Measurements from ENCODE around the gene OVOL1. TPM values are rescaled to one million over a fixed set of nuclear protein-coding genes. Genes with fewer than 3 reads are reported as not detected.
A peak's percentile ranks its signal among the peaks of the same experiment; 100 is the strongest.

The OVOL1 gene
- total RNA-seq, 4 donors from 2014 or later = not detected

DNA sequence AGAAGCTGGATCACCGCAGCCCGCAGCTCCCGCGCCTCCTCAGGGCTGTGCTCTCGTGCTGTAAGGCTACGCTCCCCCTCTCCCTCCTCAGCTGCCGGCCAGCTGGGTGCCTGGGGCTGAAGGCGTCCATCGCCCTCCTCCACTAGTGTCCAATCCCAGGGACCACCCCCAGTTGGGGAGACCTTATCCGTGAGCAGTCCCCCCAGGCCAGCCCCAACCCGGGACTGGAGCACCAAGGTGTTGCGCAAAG lies 7.3 kb upstream of the OVOL1 start:
- intact Hi-C loops (cut with DNase I) = loop anchor here (5.0 kb wide), 1 partner anchor 62 kb away; no protein-coding TSS in a partner anchor
- TF ChIP-seq POLR2A (IDR thresholded peaks at IDR 0.05; ENCODE audit: low read depth) (no peak), EP300 (IDR thresholded peaks at IDR 0.05) (no peak), POLR2AphosphoS5 (IDR thresholded peaks at IDR 0.05) (no peak)
- TF ChIP-seq, protein P1, sequence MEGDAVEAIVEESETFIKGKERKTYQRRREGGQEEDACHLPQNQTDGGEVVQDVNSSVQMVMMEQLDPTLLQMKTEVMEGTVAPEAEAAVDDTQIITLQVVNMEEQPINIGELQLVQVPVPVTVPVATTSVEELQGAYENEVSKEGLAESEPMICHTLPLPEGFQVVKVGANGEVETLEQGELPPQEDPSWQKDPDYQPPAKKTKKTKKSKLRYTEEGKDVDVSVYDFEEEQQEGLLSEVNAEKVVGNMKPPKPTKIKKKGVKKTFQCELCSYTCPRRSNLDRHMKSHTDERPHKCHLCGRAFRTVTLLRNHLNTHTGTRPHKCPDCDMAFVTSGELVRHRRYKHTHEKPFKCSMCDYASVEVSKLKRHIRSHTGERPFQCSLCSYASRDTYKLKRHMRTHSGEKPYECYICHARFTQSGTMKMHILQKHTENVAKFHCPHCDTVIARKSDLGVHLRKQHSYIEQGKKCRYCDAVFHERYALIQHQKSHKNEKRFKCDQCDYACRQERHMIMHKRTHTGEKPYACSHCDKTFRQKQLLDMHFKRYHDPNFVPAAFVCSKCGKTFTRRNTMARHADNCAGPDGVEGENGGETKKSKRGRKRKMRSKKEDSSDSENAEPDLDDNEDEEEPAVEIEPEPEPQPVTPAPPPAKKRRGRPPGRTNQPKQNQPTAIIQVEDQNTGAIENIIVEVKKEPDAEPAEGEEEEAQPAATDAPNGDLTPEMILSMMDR (IDR thresholded peaks at IDR 0.05) = no peak
- Histone ChIP-seq H3K4me1 (peaks cover 12 to 46% (median 46%) of the 10 kb centered on the region in 4 donors), H3K36me3 (peaks cover 12 to 34% (median 32%) of the 10 kb centered on the region in 4 donors), H3K9me3 (no peaks in the 10 kb centered on the region), H3K27ac (replicated peaks in 1 of 4) (peak overlapping the region; percentile 79 to 85 (median 81)), H3K27me3 (peaks cover 0 to 4% (median 0%) of the 10 kb centered on the region in 4 donors), H3K4me3 (peak overlapping the region; percentile 73 to 99 (median 92))
- no peak for DNase-seq (ENCODE audit: extremely low spot score)
- WGBS = 85% methylated on average over 11 of the region's 12 CpGs

DNA sequence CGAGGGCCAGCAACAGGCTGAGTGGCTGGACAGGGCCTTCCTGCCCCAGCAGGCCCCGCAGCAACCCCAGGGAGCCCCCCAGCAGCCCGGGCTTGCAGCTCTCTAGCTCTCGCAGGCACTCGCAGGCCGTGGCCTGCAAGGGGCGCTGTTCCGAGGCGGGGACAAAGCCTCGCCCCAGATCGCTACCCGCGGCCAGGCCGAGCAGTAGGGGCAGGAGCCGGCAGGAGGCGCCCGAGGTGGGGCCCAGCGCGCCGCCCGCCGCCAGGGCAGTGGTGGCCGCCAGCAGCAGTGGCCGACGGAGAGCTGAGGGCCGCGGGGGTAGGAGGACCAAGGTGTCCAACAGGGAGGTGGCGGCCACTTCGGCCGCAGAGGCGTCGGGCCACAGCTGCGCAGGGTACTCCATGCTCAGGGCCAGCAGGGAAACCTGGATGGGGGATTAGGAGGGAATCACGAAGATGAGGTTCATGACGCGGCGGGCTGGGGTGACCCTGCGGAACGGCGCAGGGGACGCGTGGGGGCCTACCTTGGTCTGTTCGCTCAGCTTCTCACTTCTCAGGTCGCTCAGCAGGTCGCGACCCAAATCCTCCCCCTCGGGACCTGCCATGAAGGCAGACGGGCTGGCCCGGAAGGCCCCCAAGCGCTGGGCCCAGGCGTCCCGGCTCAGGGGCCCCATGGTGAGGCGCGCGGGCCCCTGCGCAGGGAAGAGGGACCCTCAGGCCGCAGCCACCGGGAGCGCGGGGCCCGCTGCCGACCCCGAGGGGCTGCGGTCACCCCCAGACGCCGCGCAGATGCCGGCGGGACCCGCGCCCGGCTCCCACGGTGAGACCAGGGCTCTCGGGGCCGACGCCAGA lies 6.7 kb upstream of the OVOL1 start:
- intact Hi-C loops (cut with DNase I) = loop anchor here (2.0 to 5.0 kb wide), 3 partner anchors 37 to 209 kb away; no protein-coding TSS in a partner anchor
- 4% methylated on average over 30 of the region's 76 CpGs for WGBS

DNA sequence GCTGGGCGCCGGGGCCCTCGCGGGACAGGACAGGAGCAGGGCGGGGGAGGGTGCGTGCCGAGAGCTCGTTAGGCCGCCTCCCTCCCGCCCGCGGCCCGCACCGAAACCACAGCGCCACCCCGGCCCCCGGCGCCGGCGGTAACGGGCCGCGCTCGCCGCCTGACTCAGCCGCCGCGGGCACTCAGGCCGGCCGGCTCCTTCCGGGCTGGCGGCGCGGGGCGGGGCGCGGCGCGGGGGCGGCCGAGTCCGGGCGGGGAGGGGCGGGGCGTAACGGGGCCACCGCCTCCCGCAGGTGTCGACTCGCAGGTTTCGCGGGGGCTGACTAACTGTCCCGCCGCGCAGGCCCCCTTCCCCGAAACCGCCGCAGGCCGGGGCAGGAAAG lies 6.1 kb upstream of the OVOL1 start, which contains the start of gene AP5B1:
AP5B1 (minus strand) TSS at position 207 of the 382 bp plus-strand sequence. CDS start 385 bp downstream, outside the sequence.
- peaks cover 12 to 47% (median 42%) of the 10 kb centered on the region in 4 donors for H3K4me1 ChIP-seq
- TF ChIP-seq POLR2AphosphoS5 (IDR thresholded peaks at IDR 0.05) (peak in 1 of 2 donors; percentile 2), POLR2A (IDR thresholded peaks at IDR 0.05; ENCODE audit: low read depth) (no peak)

More for the DNA sequence above, 6.7 kb upstream of the OVOL1 start:
- TF ChIP-seq POLR2A (IDR thresholded peaks at IDR 0.05; ENCODE audit: low read depth) (no peak), POLR2AphosphoS5 (IDR thresholded peaks at IDR 0.05) (peak; percentile 66 to 71)
- TF ChIP-seq, protein P1 (IDR thresholded peaks at IDR 0.05) = peak; percentile 87 to 99 (median 95)
- Histone ChIP-seq H3K27me3 (peaks cover 0 to 10% (median 0%) of the 10 kb centered on the region in 4 donors), H3K27ac (replicated peaks in 1 of 4) (peak overlapping the region; percentile 79 to 85 (median 81)), H3K4me3 (peak overlapping the region; percentile 73 to 99 (median 92)), H3K36me3 (peaks cover 12 to 34% (median 32%) of the 10 kb centered on the region in 4 donors), H3K9me3 (no peaks in the 10 kb centered on the region), H3K4me1 (peaks cover 12 to 46% (median 44%) of the 10 kb centered on the region in 4 donors)
- DNase-seq (ENCODE audit: extremely low spot score) = peak; percentile 94

DNA sequence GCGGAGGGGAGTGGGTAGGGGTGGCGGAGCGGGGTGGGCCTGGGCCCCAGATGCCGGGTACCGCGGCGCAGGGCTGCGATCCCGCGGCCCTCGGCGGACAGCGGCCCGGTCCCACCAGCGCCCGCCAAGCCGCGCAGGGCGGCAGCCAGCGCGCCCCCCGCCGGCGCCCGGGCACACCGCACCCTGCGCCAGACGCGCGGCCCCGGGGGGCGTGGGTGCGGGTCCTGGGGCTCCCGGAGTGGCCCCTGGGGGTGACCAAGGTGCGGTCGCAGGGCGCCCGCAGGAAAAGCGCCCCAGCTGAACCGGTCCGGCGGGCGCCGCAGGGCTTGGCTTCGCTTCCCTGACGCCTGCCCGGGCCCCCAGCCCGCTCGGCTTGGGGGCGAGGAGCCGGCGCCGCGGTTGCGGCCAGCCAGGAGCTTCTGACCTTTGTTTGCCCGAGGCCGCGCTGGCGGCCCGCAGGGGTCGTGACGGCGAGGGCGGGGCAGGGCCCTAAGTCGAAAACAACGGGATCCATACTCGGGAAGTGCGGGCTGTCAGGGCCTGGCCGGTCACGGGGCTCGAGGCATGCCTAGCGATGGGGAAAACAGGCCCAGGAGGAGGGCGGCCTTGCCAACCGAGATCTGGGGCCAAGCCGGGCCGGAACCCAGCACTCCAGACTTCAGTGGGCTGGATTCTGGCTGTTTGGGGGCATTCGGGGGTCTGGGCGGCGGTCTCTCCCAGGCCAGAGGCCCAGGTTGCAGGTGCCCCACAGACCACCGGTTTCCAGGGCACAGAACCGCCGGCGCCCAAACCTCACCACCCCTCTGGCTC lies 5.5 kb upstream of the OVOL1 start:
- peak overlapping the region; percentile 79 to 85 (median 81) for H3K27ac ChIP-seq (replicated peaks in 1 of 4)
- peaks cover 4 to 22% (median 8%) of the 10 kb centered on the region in 4 donors for H3K27me3 ChIP-seq
- WGBS = 0% methylated on average over 1 of the region's 83 CpGs

More for the DNA sequence above, 6.1 kb upstream of the OVOL1 start, which contains the start of gene AP5B1:
- peak within 1 kb of the TSS; percentile 73 to 99 (median 92) for H3K4me3 ChIP-seq
- WGBS = no CpG with 5 or more reads among the region's 59 CpGs
- H3K36me3 ChIP-seq = peaks cover 12 to 34% (median 32%) of the 10 kb centered on the region in 4 donors
- H3K27me3 ChIP-seq = peaks cover 0 to 16% (median 2%) of the 10 kb centered on the region in 4 donors
- no peaks in the 10 kb centered on the region for H3K9me3 ChIP-seq
- DNase-seq (ENCODE audit: extremely low spot score) = no peak
- intact Hi-C loops (cut with DNase I) = loop anchor here (2.0 kb wide), 2 partner anchors 36 to 208 kb away; no protein-coding TSS in a partner anchor
- H3K27ac ChIP-seq (replicated peaks in 1 of 4) = peak within 1 kb of the TSS; percentile 79 to 85 (median 81)

More for the DNA sequence above, 5.5 kb upstream of the OVOL1 start:
- intact Hi-C loops (cut with DNase I) = loop anchor here (2.0 kb wide), 2 partner anchors 35 to 207 kb away; no protein-coding TSS in a partner anchor
- TF ChIP-seq EP300 (IDR thresholded peaks at IDR 0.05) = no peak
- TF ChIP-seq, protein P1 (IDR thresholded peaks at IDR 0.05) = peak in 2 of 3 experiments; percentile 38 to 51
- Histone ChIP-seq H3K9me3 (no peaks in the 10 kb centered on the region), H3K4me3 (peak overlapping the region; percentile 73 to 99 (median 92)), H3K36me3 (peaks cover 12 to 32% (median 31%) of the 10 kb centered on the region in 4 donors), H3K4me1 (peaks cover 15 to 53% (median 45%) of the 10 kb centered on the region in 4 donors)
- no peak for DNase-seq (ENCODE audit: extremely low spot score)

Data from esophagus muscularis mucosa (tissue), 4 donors.